H1 (cell line): ENCODE measurements around the gene EPM2A. TPM values are rescaled to one million over a fixed set of nuclear protein-coding genes. Genes with fewer than 3 reads are reported as not detected.

Experiments used
- CTCF ChIA-PET: fragments of 300-600 bp; sonication (Branson Sonifier 250); formaldehyde crosslinking; loops from one replicate; lab custom pipeline; 2021; ENCODE audit not compliant: partially characterized antibody; lab: Charles Lee
- POLR2A ChIA-PET: fragments of 300-600 bp; sonication (Branson Sonifier 250); formaldehyde crosslinking; loops from one replicate; lab custom pipeline; 2021; ENCODE audit warnings: inconsistent platforms; ENCODE audit not compliant: partially characterized antibody; lab: Charles Lee
- DNase-seq, 2 experiments: peaks; one replicate each; pipeline versions ENCODE4 v3.0.0 to v3.0.0-alpha.2; 2010 to 2022; ENCODE audit warnings: low spot score in 2 of 2, low read depth in 1 of 2, mixed read lengths in 1 of 2
- FAIRE-seq: peaks from 2 replicates; lab custom pipeline; 2011; peaks lifted over from hg19 to GRCh38; lab: Jason Lieb, UNC
- H2AFZ ChIP-seq: 2 replicates; pipeline ENCODE4 v1.8.1; 2012; ENCODE audit warnings: low read length, inconsistent platforms
- H2AK5ac ChIP-seq: 2 replicates; pipeline ENCODE4 v1.6.1; 2013; ENCODE audit warnings: low read depth, low read length
- H2BK120ac ChIP-seq: replicated peaks from 2 replicates; pipeline ENCODE3; 2013; ENCODE audit warnings: low read depth, low read length, inconsistent platforms
- H2BK12ac ChIP-seq: 2 replicates; pipeline ENCODE4 v1.6.1; 2013; ENCODE audit warnings: low read depth, low read length
- H2BK15ac ChIP-seq: 2 replicates; pipeline ENCODE4 v1.6.1; 2013; ENCODE audit warnings: low read length
- H2BK20ac ChIP-seq: 2 replicates; pipeline ENCODE4 v1.6.1; 2013; ENCODE audit warnings: low read length
- H2BK5ac ChIP-seq: 2 replicates; pipeline ENCODE4 v1.6.1; 2013; ENCODE audit warnings: low read depth, low read length
- H3K14ac ChIP-seq: 2 replicates; pipeline ENCODE4 v1.6.1; 2013; ENCODE audit warnings: inconsistent platforms; ENCODE audit not compliant: insufficient read length
- H3K18ac ChIP-seq: 2 replicates; pipeline ENCODE4 v1.6.1; 2013; ENCODE audit warnings: low read length; ENCODE audit errors: extremely low read depth
- H3K23ac ChIP-seq: 2 replicates; pipeline ENCODE4 v1.6.1; 2013; ENCODE audit warnings: inconsistent platforms; ENCODE audit not compliant: insufficient read length
- H3K23me2 ChIP-seq: 2 replicates; pipeline ENCODE4 v1.6.1; 2013; ENCODE audit warnings: low read depth, low read length
- H3K27ac ChIP-seq: 2 replicates; pipeline ENCODE4 v1.6.1; 2011; ENCODE audit warnings: low read depth, low read length, inconsistent platforms
- H3K27me3 ChIP-seq, 4 experiments: replicated peaks in 1 of 4; 1 replicate in 1 of 4; 2 replicates in 3 of 4; pipeline versions ENCODE4 v1.6.1 to v1.8.1; 2011 to 2013; ENCODE audit warnings: low read length in 3 of 4, mild to moderate bottlenecking in 3 of 4, inconsistent platforms in 2 of 4, mixed read lengths in 2 of 4, moderate library complexity in 1 of 4; ENCODE audit not compliant: control insufficient read depth in 3 of 4, insufficient read depth in 3 of 4; ENCODE audit errors: extremely low read depth in 1 of 4
- H3K36me3 ChIP-seq, 4 experiments: 2 replicates each; pipeline versions ENCODE4 v1.6.1 to v1.8.1; 2011 to 2013; ENCODE audit warnings: mild to moderate bottlenecking in 4 of 4, low read length in 3 of 4, moderate library complexity in 2 of 4, control low read depth in 1 of 4, inconsistent platforms in 1 of 4; ENCODE audit not compliant: insufficient read depth in 4 of 4, control insufficient read depth in 2 of 4
- H3K4ac ChIP-seq: replicated peaks from 2 replicates; pipeline ENCODE3; 2013; ENCODE audit warnings: low read length, low read depth, mixed read lengths, inconsistent platforms; ENCODE audit not compliant: insufficient read length
- H3K4me1 ChIP-seq, 4 experiments: replicated peaks in 1 of 4; 1 replicate in 1 of 4; 2 replicates in 3 of 4; pipeline versions ENCODE4 v1.6.1 to v1.8.1; 2011 to 2013; ENCODE audit warnings: low read length in 3 of 4, inconsistent platforms in 2 of 4, mixed read lengths in 1 of 4; ENCODE audit not compliant: insufficient read depth in 4 of 4, control insufficient read depth in 3 of 4
- H3K4me2 ChIP-seq, 2 experiments: 2 replicates each; pipeline versions ENCODE4 v1.6.1 to v1.8.1; 2011 to 2013; ENCODE audit warnings: low read depth in 2 of 2, low read length in 2 of 2, control low read depth in 1 of 2, inconsistent platforms in 1 of 2, mild to moderate bottlenecking in 1 of 2; ENCODE audit not compliant: insufficient read depth in 1 of 2
- H3K4me3 ChIP-seq, 4 experiments: fragments of 200-600, 300-600 bp in 1 of 4; sonication (generic), shearing (Covaris generic), sonication (Bioruptor Twin) in 1 of 4; 2 replicates each; pipeline versions ENCODE4 v1.5.1 to v1.8.1; 2011 to 2016; ENCODE audit warnings: low read length in 4 of 4, low read depth in 3 of 4, control low read depth in 2 of 4, inconsistent platforms in 2 of 4, mild to moderate bottlenecking in 2 of 4, mixed read lengths in 1 of 4, moderate library complexity in 1 of 4; ENCODE audit not compliant: insufficient read depth in 2 of 4; ENCODE audit errors: extremely low read depth in 1 of 4
- H3K56ac ChIP-seq: replicated peaks from 2 replicates; pipeline ENCODE3; 2013; ENCODE audit warnings: low read depth, mild to moderate bottlenecking, mixed read lengths, low read length, inconsistent platforms; ENCODE audit not compliant: insufficient read length
- H3K79me1 ChIP-seq: 2 replicates; pipeline ENCODE4 v1.6.1; 2013; ENCODE audit warnings: low read depth, low read length, control low read depth
- H3K79me2 ChIP-seq, 2 experiments: 2 replicates each; pipeline versions ENCODE4 v1.6.1 to v1.8.1; 2012 to 2013; ENCODE audit warnings: low read length in 2 of 2, mild to moderate bottlenecking in 2 of 2, inconsistent platforms in 1 of 2; ENCODE audit not compliant: insufficient read depth in 2 of 2, control insufficient read depth in 1 of 2
- H3K9ac ChIP-seq, 4 experiments: replicated peaks in 1 of 4; 1 replicate in 1 of 4; 2 replicates in 3 of 4; pipeline versions ENCODE4 v1.6.1 to v1.8.1; 2011 to 2013; ENCODE audit warnings: low read depth in 3 of 4, low read length in 3 of 4, control low read depth in 2 of 4, mild to moderate bottlenecking in 2 of 4, moderate library complexity in 2 of 4, inconsistent platforms in 1 of 4; ENCODE audit errors: extremely low read depth in 1 of 4
- H3K9me3 ChIP-seq, 2 experiments: 2 replicates each; pipeline versions ENCODE4 v1.6.1 to v1.8.1; 2012 to 2013; ENCODE audit warnings: mild to moderate bottlenecking in 2 of 2, moderate library complexity in 2 of 2, control low read depth in 1 of 2, inconsistent platforms in 1 of 2, low read depth in 1 of 2, low read length in 1 of 2, mixed read lengths in 1 of 2; ENCODE audit not compliant: insufficient read depth in 2 of 2
- H4K20me1 ChIP-seq, 2 experiments: replicated peaks in 1 of 2; 2 replicates each; pipeline versions ENCODE3 to v1.8.1; 2011 to 2013; ENCODE audit warnings: inconsistent platforms in 2 of 2, low read length in 2 of 2, mild to moderate bottlenecking in 1 of 2; ENCODE audit not compliant: insufficient read depth in 2 of 2, control insufficient read depth in 1 of 2
- H4K5ac ChIP-seq: 2 replicates; pipeline ENCODE4 v1.6.1; 2013; ENCODE audit warnings: low read length, low read depth, mixed read lengths, inconsistent platforms; ENCODE audit not compliant: insufficient read length
- H4K8ac ChIP-seq: 2 replicates; pipeline ENCODE4 v1.8.0; 2013; ENCODE audit warnings: mild to moderate bottlenecking, moderate library complexity, low read length, inconsistent platforms; ENCODE audit not compliant: insufficient read depth; ENCODE audit errors: extremely low read depth
- H4K91ac ChIP-seq: replicated peaks from 2 replicates; pipeline ENCODE3; 2013; ENCODE audit warnings: low read length, mixed read lengths, inconsistent platforms; ENCODE audit not compliant: insufficient read length
- CTBP2 ChIP-seq: IDR thresholded peaks from 2 replicates; pipeline ENCODE4 v1.7.0; 2011; ENCODE audit warnings: borderline replicate concordance, mild to moderate bottlenecking, moderate library complexity, mixed read lengths, low read length; ENCODE audit not compliant: insufficient read depth, insufficient read length
- GABPA ChIP-seq: IDR thresholded peaks from 2 replicates; pipeline ENCODE4 v1.6.1; 2011; ENCODE audit warnings: mild to moderate bottlenecking, low read length, moderate library complexity, borderline replicate concordance; ENCODE audit not compliant: insufficient read depth
- KDM5A ChIP-seq: fragments of 200-600 bp; IDR thresholded peaks from 2 replicates; pipeline ENCODE4 v1.7.1; 2012; ENCODE audit warnings: mild to moderate bottlenecking, low read length, inconsistent platforms, mixed read lengths
- MAFK ChIP-seq: IDR thresholded peaks from 2 replicates; pipeline ENCODE4 v1.6.1; 2012; ENCODE audit warnings: low read depth, mild to moderate bottlenecking, improper control_type of control experiment, low read length
- RBBP5 ChIP-seq: IDR thresholded peaks from 2 replicates; pipeline ENCODE4 v1.7.1; 2012; ENCODE audit warnings: low read depth, mild to moderate bottlenecking, inconsistent platforms, low read length, moderate library complexity, borderline replicate concordance
- RNF2 ChIP-seq: fragments of 200-900, 300-1000 bp; sonication (generic); IDR thresholded peaks from 2 replicates; pipeline ENCODE4 v1.7.1; 2016; ENCODE audit warnings: borderline replicate concordance, low read depth, mild to moderate bottlenecking, antibody characterized with exemption, low read length; ENCODE audit not compliant: poor library complexity, severe bottlenecking; ENCODE audit errors: missing control alignments
- SUZ12 ChIP-seq: fragments of 200-600 bp; sonication (generic); IDR thresholded peaks from 2 replicates; pipeline ENCODE4 v1.6.1; 2012; ENCODE audit warnings: mild to moderate bottlenecking, inconsistent platforms, low read length, moderate library complexity, mixed read lengths
- TBP ChIP-seq: IDR thresholded peaks from 2 replicates; pipeline ENCODE4 v1.6.1; 2011; ENCODE audit warnings: low read depth, low read length, improper control_type of control experiment
- WGBS, 2 experiments: shearing (Covaris generic) in 1 of 2; methylation state at CpG; one replicate each; pipeline versions ENCODE4 v1.1.6 to v1.1.7; 2013 to 2015; ENCODE audit warnings: low lambda C conversion rate in 2 of 2, mixed read lengths in 2 of 2, inconsistent platforms in 1 of 2, low coverage in 1 of 2, missing lambda C conversion rate in 1 of 2; ENCODE audit not compliant: insufficient replicate concordance in 2 of 2, insufficient coverage in 1 of 2, insufficient read length in 1 of 2; ENCODE audit errors: extremely low coverage in 1 of 2, missing lambda C conversion rate in 1 of 2; 5-methylcytosine and 5-hydroxymethylcytosine counted together
- polyA plus RNA-seq, 7 experiments: library from polyadenylated mRNA; depleted of rRNA in 3 of 7; stranded (reverse) in 5 of 7; unstranded in 2 of 7; fragments of >200 nt in 5 of 7; fragments of 200-250 nt in 2 of 7; gene quantifications; 1 replicate in 5 of 7; 2 replicates in 1 of 7; 4 replicates in 1 of 7; pipeline versions ENCODE4 v1.2.1 to v1.2.3, GENCODE V29; 2011 to 2013; ENCODE audit warnings: missing spikeins in 2 of 7, mixed read lengths in 2 of 7
- total RNA-seq: library from RNA; stranded (reverse); fragmentation: NEBNext Ultra II Directional; extraction: Animal tissue kit (Norgen Biotek cat#: 25700); gene quantifications from 2 replicates; pipeline ENCODE4 v1.2.1, GENCODE V29; 2021

EPM2A gene
- total and polyA plus RNA-seq, 2 of the 8 experiments (the other 6 are each of a cell fraction or from before 2014, with no cell fraction given), result 2.3 to 6.2 TPM

DNA sequence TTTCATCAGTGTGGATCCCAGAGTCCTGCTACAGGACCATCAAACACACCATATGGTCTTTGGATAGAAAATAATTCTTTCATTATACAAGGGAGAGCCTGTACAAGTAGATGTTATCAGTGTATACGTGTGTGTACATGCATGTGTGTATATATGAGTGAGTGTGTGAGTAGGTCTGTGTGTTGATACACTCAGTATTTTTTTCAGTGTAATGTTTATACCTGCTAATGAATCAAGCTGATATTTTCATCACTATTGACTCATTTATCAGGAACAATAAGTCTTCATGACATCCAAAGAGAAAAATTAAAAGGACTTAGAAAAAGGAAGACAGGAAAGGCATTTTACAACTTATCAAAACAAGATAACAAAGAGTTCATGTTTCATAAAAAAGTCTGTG, 66.5 kb downstream of the EPM2A start:
- no peaks in the 10 kb centered on the region for H3K79me1 ChIP-seq
- H3K4ac ChIP-seq, result no peak overlapping the region
- WGBS, 2 experiments, result 95% methylated on average over 1 of the region's 1 CpG; no CpG with 5 or more reads in 1 of the 2 experiments
- H4K8ac ChIP-seq, result no peak overlapping the region
- H2BK12ac ChIP-seq, result no peak overlapping the region
- no peak overlapping the region for H3K27ac ChIP-seq
- no peak overlapping the region for H2BK15ac ChIP-seq
- FAIRE-seq, result no peak
- no peaks in the 10 kb centered on the region for H3K23me2 ChIP-seq
- H2BK5ac ChIP-seq, result no peak overlapping the region
- no peak overlapping the region for H4K91ac ChIP-seq
- H3K36me3 ChIP-seq, result no peaks in the 10 kb centered on the region
- H4K5ac ChIP-seq, result no peak overlapping the region
- H3K14ac ChIP-seq, result no peak overlapping the region
- no peak overlapping the region for H3K56ac ChIP-seq
- no peak overlapping the region for H3K23ac ChIP-seq
- no peak for DNase-seq
- H2AFZ ChIP-seq, result no peak overlapping the region
- no peak for TF ChIP-seq TBP
- TF ChIP-seq SUZ12, result no peak
- TF ChIP-seq GABPA, result no peak
- no peak for TF ChIP-seq KDM5A
- TF ChIP-seq RNF2, result no peak
- no peak for TF ChIP-seq RBBP5
- TF ChIP-seq CTBP2, result no peak
- no peak for TF ChIP-seq MAFK
- peaks cover 0 to 2% (median 0%) of the 10 kb centered on the region in 4 experiments; a peak in 1 of 7 replicates for H3K4me1 ChIP-seq
- H2BK20ac ChIP-seq, result no peak overlapping the region
- no peak overlapping the region for H3K4me2 ChIP-seq
- no peak overlapping the region for H3K4me3 ChIP-seq
- no peak overlapping the region for H2AK5ac ChIP-seq
- no peaks in the 10 kb centered on the region for H3K9me3 ChIP-seq
- ChIA-PET POLR2A (no interaction called here), CTCF (no interaction called here)
- H3K18ac ChIP-seq, result no peak overlapping the region
- no peaks in the 10 kb centered on the region for H3K79me2 ChIP-seq
- H3K9ac ChIP-seq, result no peak overlapping the region
- no peaks in the 10 kb centered on the region for H4K20me1 ChIP-seq
- no peaks in the 10 kb centered on the region for H3K27me3 ChIP-seq
- no peak overlapping the region for H2BK120ac ChIP-seq
